Tongue (tissue), 2 donors: ENCODE data around the gene UBE2V1. TPM values are rescaled to one million over a fixed set of nuclear protein-coding genes. Genes with fewer than 3 reads are reported as not detected.

Experiments used
- DNase-seq: peaks from one replicate; pipeline ENCODE4 v3.0.0-alpha.2; 2015
- total RNA-seq: library from RNA; depleted of rRNA; stranded (reverse); fragments of >200 nt; gene quantifications from one replicate; pipeline ENCODE4 v1.2.3, GENCODE V29; 2014

UBE2V1 gene
- total RNA-seq, 1 donor from 2014 or later, result 39.6 TPM

DNA sequence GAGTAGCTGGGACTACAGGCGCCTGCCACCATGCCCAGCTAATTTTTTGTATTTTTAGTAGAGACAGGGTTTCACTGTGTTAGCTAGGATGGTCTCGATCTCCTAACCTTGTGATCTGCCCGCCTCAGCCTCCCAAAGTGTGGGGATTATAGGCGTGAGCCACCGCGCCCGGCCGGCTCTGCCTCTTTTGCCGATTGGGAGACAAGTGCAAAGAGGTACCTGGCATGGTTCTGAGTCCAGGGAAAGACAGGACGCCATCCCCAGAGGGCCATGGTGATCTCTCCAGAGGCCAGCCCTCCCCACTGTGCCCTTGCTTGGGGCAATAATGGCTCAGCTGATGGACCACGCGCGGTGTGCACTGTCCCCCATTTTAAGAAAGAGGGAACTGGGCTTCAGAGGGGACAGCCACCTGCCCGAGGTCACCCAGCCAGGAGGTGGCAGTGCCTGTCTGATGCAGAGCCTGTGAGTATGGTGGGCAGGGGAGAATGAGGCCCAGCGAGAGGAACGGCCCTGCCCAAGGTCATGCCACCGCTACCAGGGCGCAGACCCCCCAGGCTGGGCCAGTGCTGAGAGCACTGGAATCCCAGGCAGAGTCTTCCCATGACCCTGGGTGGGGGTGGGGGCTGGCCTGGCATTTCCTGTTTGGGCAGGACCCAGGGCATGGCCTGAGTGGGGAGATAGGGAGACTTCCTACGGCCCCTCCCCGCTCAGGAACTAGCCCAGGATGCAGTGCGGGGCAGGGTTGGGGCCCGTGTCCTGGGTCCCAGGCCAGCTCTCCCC, 69.2 kb downstream of the UBE2V1 start:
- no peak for DNase-seq

DNA sequence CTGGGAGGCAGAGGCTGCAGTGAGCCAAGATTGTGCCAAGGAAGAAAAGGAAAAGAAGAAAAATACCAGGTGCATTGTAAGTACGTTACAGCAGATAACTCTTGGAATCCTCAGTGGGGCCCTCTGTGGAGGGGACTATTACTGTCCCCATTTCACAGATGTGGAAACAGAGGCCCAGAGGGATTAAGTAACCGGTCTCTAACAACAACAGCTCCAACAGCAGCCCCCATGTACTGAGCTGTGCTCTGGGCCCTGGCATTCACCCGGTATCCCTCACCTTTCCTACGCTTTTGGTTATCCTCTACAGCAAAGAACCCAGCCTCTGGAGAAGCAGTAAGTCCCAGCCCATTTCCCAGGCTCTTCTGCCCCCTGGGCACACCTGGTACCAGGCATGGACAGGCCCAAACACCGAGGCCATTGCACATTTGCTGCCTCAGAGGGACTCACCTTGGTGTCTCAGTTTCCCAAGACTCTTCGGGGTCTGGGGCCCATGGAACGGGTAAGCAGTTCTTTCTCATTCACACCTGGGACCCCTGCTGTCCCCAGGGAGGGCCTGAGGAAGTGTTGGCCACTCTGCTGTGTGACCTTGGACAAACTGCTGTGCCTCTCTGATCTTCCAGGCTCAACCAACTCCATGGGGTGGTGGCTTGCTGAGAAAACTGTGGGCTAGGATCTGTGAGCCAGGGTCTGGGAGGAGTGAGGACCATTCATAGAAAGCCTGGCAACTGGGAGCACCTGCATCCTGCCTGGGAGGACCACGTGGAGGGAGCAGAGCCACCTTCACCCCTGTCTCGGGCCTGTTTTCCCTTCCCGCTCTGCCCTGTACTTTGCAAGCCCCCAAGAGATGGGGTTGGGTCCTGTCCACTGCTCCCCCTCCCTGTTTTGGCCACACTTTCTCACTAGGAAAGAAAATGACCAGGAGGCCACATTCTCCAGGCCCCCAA, 70.3 kb downstream of the UBE2V1 start:
- DNase-seq, result no peak

DNA sequence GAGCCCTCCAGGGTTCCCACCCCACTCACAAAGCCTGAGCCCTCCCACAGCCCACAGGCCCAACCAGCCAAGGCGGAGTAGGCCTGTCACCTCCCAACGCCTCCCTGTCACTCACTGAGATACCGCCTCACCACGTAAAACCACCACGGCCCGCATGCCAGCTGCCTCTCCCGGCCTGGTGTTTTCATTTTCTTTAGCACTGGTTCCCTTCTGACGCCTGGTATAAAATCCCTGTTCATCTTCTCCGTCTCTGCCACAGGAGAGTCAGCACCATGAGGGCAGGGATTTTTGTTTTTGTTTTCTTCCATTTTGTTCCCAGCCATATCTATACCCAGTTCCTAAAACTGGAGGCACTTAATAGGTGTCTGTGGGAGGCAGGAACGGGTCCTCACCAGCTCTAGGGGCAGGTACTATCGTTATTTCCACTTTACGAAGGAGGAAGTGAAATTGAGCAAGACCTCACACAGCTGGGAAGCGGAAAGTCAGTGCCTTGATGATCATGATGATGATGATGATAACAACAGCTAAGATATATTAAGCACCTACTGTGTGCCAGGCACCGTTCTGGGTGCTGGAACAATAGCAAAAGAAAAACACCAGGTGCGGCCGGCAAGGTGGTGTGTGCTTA, 71.6 kb downstream of the UBE2V1 start:
- no peak for DNase-seq

DNA sequence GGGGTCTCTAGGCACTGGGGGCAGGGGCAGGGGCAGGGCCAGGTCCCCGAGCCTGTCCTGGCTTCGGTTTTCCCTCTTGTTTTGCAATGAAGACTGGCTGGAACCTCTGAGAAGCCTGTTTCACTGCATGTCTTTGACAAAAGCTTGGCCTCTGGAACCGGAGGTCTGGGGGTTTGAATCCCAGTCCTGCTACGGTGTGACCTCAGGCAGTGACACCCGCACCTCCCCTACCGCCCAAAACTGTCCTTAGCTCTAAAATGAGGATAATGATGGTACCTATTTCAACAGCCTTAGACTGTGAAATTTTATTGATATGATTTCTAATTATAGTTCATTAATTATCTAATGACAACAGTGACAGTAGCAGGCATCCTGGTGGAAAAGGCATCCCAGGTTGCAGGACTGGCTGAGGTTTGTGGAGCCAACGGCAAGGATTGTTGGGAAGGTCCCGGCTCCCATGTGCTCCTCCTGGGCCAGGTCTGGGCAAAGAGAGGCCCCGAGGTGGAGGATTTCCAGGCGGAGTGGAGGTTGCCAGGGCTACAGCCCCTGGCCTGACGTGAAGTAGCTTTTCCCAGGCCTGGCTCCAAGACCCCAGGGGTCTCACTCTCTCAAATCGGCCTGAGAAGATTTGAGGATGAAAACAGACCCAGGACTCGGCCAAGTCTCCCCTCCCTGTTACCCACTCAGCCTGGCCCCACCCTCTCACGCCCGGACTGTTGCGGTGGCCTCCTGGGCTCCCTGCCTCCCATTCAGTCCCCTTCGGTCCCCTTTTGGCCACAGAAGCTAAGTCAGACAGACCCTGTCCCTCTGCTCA, 72.3 kb downstream of the UBE2V1 start:
- no peak for DNase-seq

DNA sequence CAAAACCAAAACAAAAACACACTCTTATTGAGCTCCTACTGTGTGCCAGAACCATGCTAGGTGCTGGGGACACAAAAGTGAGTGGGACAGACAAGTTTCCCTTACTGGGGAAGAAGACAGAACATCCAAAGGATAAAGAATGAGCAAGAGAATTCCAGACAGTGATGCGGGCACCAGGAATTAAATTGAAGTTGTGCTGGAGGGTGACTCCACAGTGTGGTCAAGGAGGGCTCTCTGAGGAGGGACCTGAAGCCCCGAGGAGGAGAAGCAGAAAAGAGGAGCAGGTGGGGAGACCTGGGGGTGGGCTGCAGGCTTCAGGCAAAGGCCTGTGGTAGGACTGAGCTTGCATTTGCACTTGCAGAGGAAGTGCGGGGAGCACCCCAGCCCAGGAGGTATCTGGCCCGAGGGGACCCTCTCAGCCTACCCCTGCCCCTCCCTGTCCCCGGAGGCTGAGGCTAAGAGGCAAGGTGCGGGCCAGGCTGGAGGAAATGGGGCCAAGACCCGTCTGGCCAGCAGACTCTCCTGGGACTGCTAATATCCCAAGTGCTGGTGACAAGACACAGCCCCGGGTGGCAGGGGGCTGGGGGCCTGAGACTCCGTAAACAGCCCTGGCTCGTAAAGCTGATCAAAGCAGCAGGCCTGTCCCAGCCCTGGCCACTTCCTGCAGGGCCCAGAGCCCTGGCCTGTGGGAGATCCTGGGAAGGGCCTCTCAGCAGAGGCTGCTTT, 73.1 kb downstream of the UBE2V1 start:
- DNase-seq, result no peak

DNA sequence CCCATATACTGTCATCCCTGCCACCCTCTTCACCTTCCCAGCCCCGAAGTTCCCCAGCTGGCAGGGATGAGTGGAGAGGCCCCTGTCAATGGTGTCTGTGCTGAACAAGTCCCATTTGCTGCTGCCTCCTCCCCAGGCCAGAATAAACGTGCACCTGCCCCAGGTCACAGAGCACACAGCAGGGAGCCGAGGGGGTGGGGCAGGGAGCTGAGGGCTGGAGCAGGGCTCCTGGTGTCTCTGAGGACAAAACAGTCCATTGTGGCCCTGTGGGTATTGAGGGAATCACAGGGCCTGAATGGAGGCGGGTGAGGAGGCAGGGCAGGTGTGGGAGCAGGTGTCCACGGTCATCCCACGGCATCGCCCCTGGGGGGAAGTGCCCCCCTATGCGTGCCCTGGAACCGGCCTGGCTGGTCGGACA, 74.4 kb downstream of the UBE2V1 start:
- no peak for DNase-seq

DNA sequence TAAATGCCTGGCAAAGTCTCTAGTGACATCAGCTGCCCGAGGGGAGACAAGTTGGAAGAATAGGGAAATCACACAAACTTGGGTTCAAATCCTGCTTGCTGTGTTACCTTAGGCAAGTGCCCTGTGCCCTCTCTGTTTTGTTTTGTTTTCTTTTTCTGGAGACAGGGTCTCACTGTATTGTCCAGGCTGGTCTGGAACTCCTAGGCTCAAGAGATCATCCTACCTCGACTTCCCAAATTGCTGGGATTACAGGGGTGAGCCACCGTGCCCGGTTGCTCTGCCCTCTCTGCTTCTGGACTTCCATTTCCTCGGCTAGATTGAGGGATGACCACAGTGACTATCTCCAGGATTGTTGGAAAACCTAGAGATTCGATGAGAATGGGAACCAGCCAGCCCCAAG, 74.8 kb downstream of the UBE2V1 start:
- DNase-seq, result no peak

DNA sequence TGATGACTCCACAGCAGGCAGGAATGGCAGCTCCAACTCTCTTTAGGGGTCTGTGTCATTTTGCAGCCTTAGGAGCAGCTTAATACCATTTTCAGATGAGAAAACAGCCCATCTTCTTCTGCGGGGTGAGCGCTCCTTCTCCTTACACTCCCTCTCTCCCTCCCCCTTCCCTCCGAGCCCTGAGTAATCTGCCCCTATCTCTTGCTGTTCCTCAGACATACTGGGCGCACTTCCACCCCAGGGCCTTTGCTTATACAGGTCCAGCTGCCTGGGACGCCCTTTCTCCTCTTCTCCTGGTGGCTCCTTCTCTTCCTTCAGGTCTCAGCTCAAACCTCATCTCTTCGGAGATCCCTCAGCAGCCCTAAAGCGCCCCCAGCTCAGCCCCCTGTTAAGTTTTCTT, 75.4 kb downstream of the UBE2V1 start:
- no peak for DNase-seq

DNA sequence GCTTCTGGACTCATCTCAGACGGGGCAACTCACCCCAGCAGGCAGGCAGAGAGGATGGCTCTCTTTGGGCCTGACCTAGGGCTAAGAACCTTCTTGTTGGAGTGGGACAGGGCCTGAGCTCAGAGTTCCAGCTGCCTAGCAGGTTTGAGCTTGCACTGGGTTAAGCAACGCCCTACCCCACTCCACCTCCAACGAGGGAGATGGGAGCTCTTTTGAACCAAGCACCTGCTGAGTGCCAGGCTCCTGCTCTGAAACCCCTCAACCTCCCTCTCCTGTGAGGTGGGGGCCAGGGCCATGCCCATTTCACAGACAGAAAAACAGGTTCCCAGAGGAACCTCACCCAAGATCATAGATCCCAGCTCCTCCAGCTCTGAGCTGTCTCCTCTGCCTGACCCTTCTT, 75.8 kb downstream of the UBE2V1 start:
- DNase-seq, result no peak

DNA sequence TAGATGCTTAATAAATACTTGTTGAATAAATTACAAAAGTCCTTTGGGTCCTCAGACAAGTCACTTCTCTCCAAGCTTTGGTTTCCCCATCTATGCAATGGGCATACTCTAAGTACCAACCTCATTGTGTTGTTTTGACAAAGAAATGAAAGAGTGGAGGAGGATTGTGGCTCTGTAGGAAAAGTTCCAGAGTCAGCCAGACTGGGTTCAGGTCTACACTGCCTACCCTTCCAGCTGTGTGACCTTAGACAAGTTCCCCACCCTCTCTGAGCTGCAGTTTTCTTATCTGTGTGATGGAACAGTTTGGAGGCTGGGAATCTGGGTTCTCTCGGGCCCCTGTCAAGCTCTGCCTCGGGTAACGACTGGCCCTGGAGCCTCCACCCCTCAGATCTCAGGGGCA, 76.2 kb downstream of the UBE2V1 start:
- no peak for DNase-seq

DNA sequence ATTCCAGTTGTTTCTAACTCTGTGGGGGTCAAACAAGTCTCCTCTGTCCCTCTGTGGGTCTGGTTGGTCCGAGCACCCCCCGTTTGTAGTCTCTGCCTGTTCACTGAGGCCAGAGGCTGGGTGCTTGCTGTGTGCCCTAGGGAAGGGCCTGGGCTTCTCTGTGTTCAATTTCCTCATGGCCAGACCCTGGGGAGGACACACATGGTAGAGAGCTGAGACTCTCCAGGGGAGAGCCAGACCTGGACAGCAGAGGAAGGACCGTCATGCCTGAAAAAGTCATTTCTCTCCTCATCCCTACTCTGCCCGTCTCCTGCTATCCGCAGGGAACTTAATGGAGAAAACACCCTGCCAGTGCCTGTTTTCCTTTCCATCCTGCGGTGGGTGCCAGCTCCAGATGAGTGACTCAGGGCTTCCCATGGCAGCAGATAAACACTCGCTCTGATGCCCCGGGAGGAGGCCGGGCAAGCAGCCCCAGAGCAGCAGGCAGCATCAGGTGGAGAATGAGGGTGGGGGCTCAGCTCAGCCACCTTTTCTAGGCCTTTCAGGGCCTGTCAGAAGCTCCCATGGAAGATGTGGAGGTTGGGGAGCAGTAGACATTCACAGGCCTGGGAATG, 78.3 kb downstream of the UBE2V1 start:
- no peak for DNase-seq

DNA sequence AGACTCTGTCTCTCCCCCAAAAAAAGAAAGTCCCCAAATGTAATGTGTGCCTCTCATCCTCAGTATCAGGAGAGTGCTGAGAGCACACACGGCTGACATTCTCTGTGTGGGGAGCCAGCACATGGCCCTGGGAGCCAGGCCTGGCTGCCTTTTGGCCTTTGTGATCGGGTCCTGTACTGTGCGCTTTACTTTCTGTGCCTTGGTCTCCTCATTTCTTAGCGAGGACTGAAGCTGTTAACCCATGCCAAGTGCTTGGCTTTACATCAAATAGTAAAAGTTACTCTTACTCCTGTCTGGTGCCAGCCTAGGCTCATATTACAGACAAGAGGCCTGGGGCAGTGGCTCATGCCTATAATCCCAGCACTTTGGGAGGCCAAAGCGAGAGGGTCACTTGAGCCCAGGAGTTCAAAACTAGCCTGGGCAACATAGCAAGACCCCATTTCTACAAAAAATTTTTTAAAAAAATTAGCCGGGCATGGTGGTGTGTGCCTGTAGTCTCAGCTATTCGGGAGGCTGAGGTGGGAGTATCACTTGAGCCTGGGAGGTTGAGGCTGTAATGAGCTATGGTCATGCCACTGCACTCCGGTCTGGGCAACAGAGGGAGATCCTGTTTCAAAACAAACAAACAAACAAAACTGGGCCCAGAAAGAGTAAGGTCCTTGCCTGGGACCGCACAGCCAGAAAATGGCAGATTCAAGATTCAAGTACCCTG, 79.8 kb downstream of the UBE2V1 start:
- DNase-seq, result no peak

Other genes starting within 250 kb of the UBE2V1 start
- 2.4 TPM for gene SPATA2, start 197.6 kb downstream of the UBE2V1 start, total RNA-seq
- gene RNF114, start 176.8 kb downstream of the UBE2V1 start, total RNA-seq, result 86.4 TPM
- 0.31 TPM for gene SNAI1, start 130.2 kb downstream of the UBE2V1 start, total RNA-seq
- gene PEDS1, start 40.6 kb upstream of the UBE2V1 start, total RNA-seq, result 18.6 TPM
- 20.6 TPM for gene CEBPB, start 77.7 kb upstream of the UBE2V1 start, total RNA-seq